Esophagus muscularis mucosa (tissue), 4 donors: ENCODE data around the gene ACY1. TPM values are rescaled to one million over a fixed set of nuclear protein-coding genes. Genes with fewer than 3 reads are reported as not detected.
"Not testable (repeated sequence)": the region's sequence is repeated elsewhere in the genome, so short reads cannot be mapped to it uniquely, and the experiment has no call there.

ENCODE experiments used
- DNase-seq: peaks from one replicate; pipeline ENCODE4 v3.0.0-alpha.2; 2017; ENCODE audit errors: extremely low spot score
- H3K27ac ChIP-seq, 4 donors: fragments of 200-600 bp; sonication (generic); replicated peaks in 1 of 4; 1 replicate in 3 of 4; 2 replicates in 1 of 4; pipeline ENCODE4 v1.5.1; 2016 to 2019; ENCODE audit warnings: mild to moderate bottlenecking in 1 of 4
- H3K27me3 ChIP-seq, 4 donors: fragments of 200-600 bp; sonication (generic); one replicate each; pipeline versions ENCODE4 v1.5.1 to v1.6.0; 2016 to 2019
- H3K36me3 ChIP-seq, 4 donors: fragments of 200-600 bp; sonication (generic); one replicate each; pipeline ENCODE4 v1.5.1; 2016 to 2019
- H3K4me1 ChIP-seq, 4 donors: fragments of 200-600 bp; sonication (generic); one replicate each; pipeline ENCODE4 v1.5.1; 2016 to 2019
- H3K4me3 ChIP-seq, 4 donors: fragments of 200-600 bp; sonication (generic); 1 replicate in 2 of 4; 2 replicates in 2 of 4; pipeline ENCODE4 v1.5.1; 2016 to 2019; ENCODE audit warnings: mild to moderate bottlenecking in 4 of 4, moderate library complexity in 1 of 4
- H3K9me3 ChIP-seq, 4 donors: fragments of 200-600 bp; sonication (generic); 1 replicate in 3 of 4; 2 replicates in 1 of 4; pipeline ENCODE4 v1.5.1; 2016 to 2019
- EP300 ChIP-seq: sonication (generic); formaldehyde crosslinking; IDR thresholded peaks from one replicate; pipeline ENCODE4 v1.6.1; 2017; ENCODE audit warnings: antibody characterized with exemption
- POLR2A ChIP-seq: fragments of 450-650 bp; IDR thresholded peaks from one replicate; pipeline ENCODE4 v1.6.1; 2017; ENCODE audit warnings: antibody characterized with exemption, moderate library complexity, mild to moderate bottlenecking, low read depth
- POLR2AphosphoS5 ChIP-seq, 2 donors: sonication (generic); formaldehyde crosslinking; IDR thresholded peaks; one replicate each; pipeline ENCODE4 v1.6.1; 2017; ENCODE audit warnings: antibody characterized with exemption in 2 of 2
- WGBS: methylation state at CpG from one replicate; pipeline ENCODE4 v1.1.5; 2018; 5-methylcytosine and 5-hydroxymethylcytosine counted together
- intact Hi-C: fragments of 100-400 bp; cut with DNase I; formaldehyde crosslinking; loops from one replicate; pipeline ENCODE4 v1.15.1; 2023
- total RNA-seq, 4 donors: library from RNA; depleted of rRNA; stranded (reverse); fragments of >200 nt; gene quantifications; one replicate each; pipeline versions ENCODE4 v1.1.0 to v1.2.1, GENCODE V29; 2016
- TF ChIP-seq, protein P1 (sequence below), 3 experiments: fragments of 200-600 bp in 2 of 3; fragments of 450-650 bp in 1 of 3; sonication (generic) in 2 of 3; IDR thresholded peaks; one replicate each; pipeline ENCODE4 v1.5.1; 2017 to 2019; ENCODE audit warnings: antibody characterized with exemption in 3 of 3, mild to moderate bottlenecking in 2 of 3, moderate library complexity in 1 of 3

ACY1 gene
- total RNA-seq, 4 donors from 2014 or later = 10.0 to 19.2 (median 15.8) TPM

DNA sequence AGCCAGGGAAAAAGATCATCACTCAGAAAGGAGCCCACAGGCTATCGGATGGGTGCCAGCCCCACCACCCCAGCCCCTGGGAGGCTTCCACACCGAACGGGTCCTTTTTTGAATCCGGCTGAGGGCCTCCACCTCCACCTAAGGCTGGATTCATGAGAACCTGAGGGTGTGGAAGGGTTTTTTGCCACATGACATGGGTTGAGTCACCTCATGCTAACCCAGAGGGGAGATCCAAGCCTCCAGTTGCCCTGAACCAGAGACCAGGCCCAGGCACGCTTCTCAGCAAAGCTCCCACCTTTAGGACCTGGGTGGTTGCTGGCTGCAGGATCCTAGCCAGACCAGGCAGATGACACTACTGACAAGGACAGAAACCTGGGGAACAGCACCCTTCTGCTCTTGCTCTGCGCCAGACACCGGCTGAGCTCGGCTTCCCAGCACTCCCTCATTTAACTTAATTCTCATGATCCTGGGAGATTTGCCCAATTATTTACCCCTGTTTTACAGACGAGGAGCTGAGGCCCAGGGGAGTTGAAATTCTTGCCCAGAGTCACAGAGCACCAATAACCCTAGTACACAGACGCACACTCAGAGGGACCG, 47.5 kb downstream of the ACY1 start:
- Histone ChIP-seq H3K36me3 (no peaks in the 10 kb centered on the region), H3K27me3 (peaks cover 0 to 2% (median 0%) of the 10 kb centered on the region in 4 donors), H3K9me3 (no peaks in the 10 kb centered on the region), H3K4me3 (no peak overlapping the region), H3K27ac (no peak overlapping the region), H3K4me1 (peaks cover 5 to 14% (median 6%) of the 10 kb centered on the region in 4 donors)
- no peak for DNase-seq
- WGBS = 75% methylated on average over 7 of the region's 11 CpGs
- intact Hi-C loops = no loop called here
- TF ChIP-seq POLR2AphosphoS5 (IDR thresholded peaks at IDR 0.05) (no peak), EP300 (no peak), POLR2A (no peak)
- TF ChIP-seq, protein P1, sequence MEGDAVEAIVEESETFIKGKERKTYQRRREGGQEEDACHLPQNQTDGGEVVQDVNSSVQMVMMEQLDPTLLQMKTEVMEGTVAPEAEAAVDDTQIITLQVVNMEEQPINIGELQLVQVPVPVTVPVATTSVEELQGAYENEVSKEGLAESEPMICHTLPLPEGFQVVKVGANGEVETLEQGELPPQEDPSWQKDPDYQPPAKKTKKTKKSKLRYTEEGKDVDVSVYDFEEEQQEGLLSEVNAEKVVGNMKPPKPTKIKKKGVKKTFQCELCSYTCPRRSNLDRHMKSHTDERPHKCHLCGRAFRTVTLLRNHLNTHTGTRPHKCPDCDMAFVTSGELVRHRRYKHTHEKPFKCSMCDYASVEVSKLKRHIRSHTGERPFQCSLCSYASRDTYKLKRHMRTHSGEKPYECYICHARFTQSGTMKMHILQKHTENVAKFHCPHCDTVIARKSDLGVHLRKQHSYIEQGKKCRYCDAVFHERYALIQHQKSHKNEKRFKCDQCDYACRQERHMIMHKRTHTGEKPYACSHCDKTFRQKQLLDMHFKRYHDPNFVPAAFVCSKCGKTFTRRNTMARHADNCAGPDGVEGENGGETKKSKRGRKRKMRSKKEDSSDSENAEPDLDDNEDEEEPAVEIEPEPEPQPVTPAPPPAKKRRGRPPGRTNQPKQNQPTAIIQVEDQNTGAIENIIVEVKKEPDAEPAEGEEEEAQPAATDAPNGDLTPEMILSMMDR (IDR thresholded peaks at IDR 0.05) = no peak

DNA sequence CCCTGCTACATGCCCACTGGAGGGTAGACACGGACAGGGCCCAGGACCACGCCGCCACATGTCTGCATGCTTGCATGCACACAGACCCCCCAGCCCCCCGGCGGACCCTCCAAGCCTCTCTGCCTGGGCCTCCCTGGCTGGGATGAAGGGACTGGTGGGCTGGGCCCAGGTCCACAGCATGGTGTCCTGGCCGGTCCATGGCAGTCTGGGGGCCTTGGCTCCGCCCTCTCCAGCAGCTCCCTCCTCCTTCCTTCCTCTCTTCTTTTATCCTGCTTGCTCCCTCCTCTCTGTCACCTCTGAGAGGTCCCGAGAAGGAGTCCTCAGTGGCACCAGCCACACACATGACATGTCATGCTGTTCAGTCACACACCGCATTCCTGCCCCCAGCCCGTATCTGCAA, 48.6 kb downstream of the ACY1 start:
- intact Hi-C loops = no loop called here
- H3K27ac ChIP-seq = no peak overlapping the region
- no peak overlapping the region for H3K4me3 ChIP-seq
- no peaks in the 10 kb centered on the region for H3K36me3 ChIP-seq
- 94% methylated on average over 10 of the region's 10 CpGs for WGBS
- TF ChIP-seq POLR2A (no peak), POLR2AphosphoS5 (IDR thresholded peaks at IDR 0.05) (no peak)
- TF ChIP-seq, protein P1 (IDR thresholded peaks at IDR 0.05) = no peak
- no peak for DNase-seq
- peaks cover 0 to 8% (median 0%) of the 10 kb centered on the region in 4 donors for H3K4me1 ChIP-seq
- H3K9me3 ChIP-seq = no peaks in the 10 kb centered on the region
- H3K27me3 ChIP-seq = peaks cover 0 to 5% (median 0%) of the 10 kb centered on the region in 4 donors

DNA sequence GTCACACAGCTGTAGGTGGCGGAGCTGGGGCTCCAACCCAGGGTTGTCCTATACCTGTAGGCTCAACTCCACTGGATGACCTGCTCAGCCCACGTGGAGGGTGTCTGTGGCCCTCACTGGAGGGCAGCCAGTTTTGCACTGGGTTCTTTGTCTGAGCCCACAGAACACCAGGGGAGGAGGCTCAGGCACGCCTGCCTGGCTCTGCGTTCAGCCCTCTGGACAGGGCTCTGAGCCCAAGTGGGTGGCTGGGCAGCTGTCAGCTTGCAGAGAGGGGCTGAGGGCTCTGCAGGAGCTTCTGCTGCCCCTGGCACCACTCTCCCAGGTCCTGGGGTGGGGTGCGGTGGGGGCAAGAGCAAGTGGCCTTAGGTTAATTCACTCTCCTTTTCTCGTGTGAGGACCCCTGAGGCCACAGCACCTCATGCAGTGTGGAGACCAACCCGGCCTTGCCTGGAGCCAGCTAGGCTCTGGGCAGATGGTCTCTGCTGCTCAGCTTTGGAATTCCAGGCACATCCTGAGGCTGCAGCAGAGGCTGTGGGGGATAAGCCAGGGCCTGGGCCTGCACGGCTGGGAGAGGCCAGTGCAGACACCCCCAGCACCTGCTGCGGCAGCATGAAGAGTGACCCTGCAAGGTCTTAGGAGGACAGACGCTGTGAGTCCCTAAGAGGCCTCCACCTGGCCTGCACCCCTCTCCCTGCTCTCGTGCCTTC, 49.5 kb downstream of the ACY1 start:
- DNase-seq = no peak
- Histone ChIP-seq H3K4me3 (no peak overlapping the region), H3K4me1 (peaks cover 0 to 8% (median 0%) of the 10 kb centered on the region in 4 donors), H3K36me3 (no peaks in the 10 kb centered on the region), H3K9me3 (no peaks in the 10 kb centered on the region), H3K27me3 (peaks cover 0 to 5% (median 0%) of the 10 kb centered on the region in 4 donors), H3K27ac (no peak overlapping the region)
- intact Hi-C loops = no loop called here
- WGBS = 70% methylated on average over 2 of the region's 11 CpGs
- TF ChIP-seq, protein P1 (IDR thresholded peaks at IDR 0.05) = no peak
- TF ChIP-seq POLR2A = no peak
- no peak for TF ChIP-seq EP300
- TF ChIP-seq POLR2AphosphoS5 (IDR thresholded peaks at IDR 0.05) = no peak

DNA sequence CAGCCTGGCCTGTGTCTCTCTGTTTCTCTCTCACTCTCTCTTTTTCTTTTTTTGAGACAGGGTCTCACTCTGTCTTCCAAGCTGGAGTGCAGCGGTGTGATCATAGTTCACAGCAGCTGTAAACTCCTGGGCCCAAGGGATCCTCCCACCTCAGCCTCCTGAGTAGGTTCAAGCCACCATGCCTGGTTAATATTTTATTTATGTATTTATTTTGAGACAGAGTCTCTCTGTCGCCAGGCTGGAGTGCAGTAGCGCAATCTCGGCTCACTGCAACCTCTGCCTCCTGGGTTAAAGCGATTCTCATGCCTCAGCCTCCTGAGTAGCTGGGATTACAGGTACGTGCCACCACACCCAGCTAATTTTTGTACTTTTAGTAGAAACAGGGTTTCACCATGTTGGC, 50.4 kb downstream of the ACY1 start:
- H3K36me3 ChIP-seq, H3K27me3 ChIP-seq, H3K9me3 ChIP-seq, H3K4me1 ChIP-seq, H3K4me3 ChIP-seq, intact Hi-C loops, H3K27ac ChIP-seq, DNase-seq: not testable (repeated sequence)
- WGBS = 81% methylated on average over 6 of the region's 6 CpGs

- H3K9me3 ChIP-seq = no peaks in the 10 kb centered on the region
- intact Hi-C loops = no loop called here
- TF ChIP-seq, protein P1 (IDR thresholded peaks at IDR 0.05) = no peak
- TF ChIP-seq POLR2A (no peak), POLR2AphosphoS5 (IDR thresholded peaks at IDR 0.05) (no peak)
- no peaks in the 10 kb centered on the region for H3K36me3 ChIP-seq
- peaks cover 0 to 5% (median 0%) of the 10 kb centered on the region in 4 donors for H3K27me3 ChIP-seq
- H3K4me1 ChIP-seq = peaks cover 0 to 9% (median 2%) of the 10 kb centered on the region in 4 donors
- H3K4me3 ChIP-seq = no peak overlapping the region
- no peak overlapping the region for H3K27ac ChIP-seq
- no peak for DNase-seq
- 91% methylated on average over 5 of the region's 5 CpGs for WGBS
Observed at GRCh38 chr3:52034212-52034611, 50.9 kb downstream of the ACY1 start.
